H9 (cell line): ENCODE results near the gene KLK6. TPM values are rescaled to one million over a fixed set of nuclear protein-coding genes. Genes with fewer than 3 reads are reported as not detected.

Experiments used
- DNase-seq: peaks from one replicate; pipeline ENCODE4 v3.0.0-alpha.2; 2017
- H2AFZ ChIP-seq: one replicate; pipeline ENCODE4 v1.6.1; 2013; ENCODE audit warnings: mild to moderate bottlenecking, low read length, control low read depth, moderate library complexity
- H2AK5ac ChIP-seq: 2 replicates; pipeline ENCODE4 v1.6.1; 2013; ENCODE audit warnings: low read length, control low read depth, mixed read lengths; ENCODE audit not compliant: insufficient read length
- H2BK120ac ChIP-seq: one replicate; pipeline ENCODE4 v1.6.1; 2013; ENCODE audit warnings: low read depth, mild to moderate bottlenecking, low read length, control low read depth, inconsistent platforms; ENCODE audit not compliant: poor library complexity, severe bottlenecking
- H2BK12ac ChIP-seq: 2 replicates; pipeline ENCODE4 v1.6.1; 2013; ENCODE audit warnings: low read length, control low read depth, mixed read lengths, low read depth; ENCODE audit not compliant: insufficient read length
- H2BK15ac ChIP-seq: 2 replicates; pipeline ENCODE4 v1.6.1; 2013; ENCODE audit warnings: low read depth, low read length, control low read depth
- H2BK20ac ChIP-seq: one replicate; pipeline ENCODE4 v1.6.1; 2013; ENCODE audit warnings: low read depth, mild to moderate bottlenecking, low read length, control low read depth, inconsistent platforms; ENCODE audit not compliant: poor library complexity, severe bottlenecking
- H2BK5ac ChIP-seq: 2 replicates; pipeline ENCODE4 v1.6.1; 2013; ENCODE audit warnings: low read length, control low read depth, mixed read lengths; ENCODE audit not compliant: insufficient read length
- H3K14ac ChIP-seq: 2 replicates; pipeline ENCODE4 v1.6.1; 2013; ENCODE audit warnings: low read length, control low read depth; ENCODE audit not compliant: insufficient read depth
- H3K18ac ChIP-seq: 2 replicates; pipeline ENCODE4 v1.6.1; 2013; ENCODE audit warnings: low read depth, mild to moderate bottlenecking, mixed read lengths, low read length, control low read depth; ENCODE audit not compliant: insufficient read length
- H3K23ac ChIP-seq: 2 replicates; pipeline ENCODE4 v1.6.1; 2013; ENCODE audit warnings: low read length, control low read depth, mixed read lengths, low read depth; ENCODE audit not compliant: insufficient read length
- H3K23me2 ChIP-seq: 2 replicates; pipeline ENCODE4 v1.6.1; 2013; ENCODE audit warnings: low read depth, mild to moderate bottlenecking, mixed read lengths, low read length, control low read depth; ENCODE audit not compliant: insufficient read length, poor library complexity, severe bottlenecking
- H3K27ac ChIP-seq: 2 replicates; pipeline ENCODE4 v1.5.1; 2013; ENCODE audit warnings: low read length, control low read depth, mixed read lengths, low read depth; ENCODE audit not compliant: insufficient read length
- H3K27me3 ChIP-seq: 2 replicates; pipeline ENCODE4 v1.6.1; 2013; ENCODE audit warnings: low read length, control low read depth, inconsistent platforms; ENCODE audit not compliant: insufficient read depth
- H3K4ac ChIP-seq: 2 replicates; pipeline ENCODE4 v1.6.1; 2013; ENCODE audit warnings: low read depth, mild to moderate bottlenecking, control low read depth, inconsistent platforms, low read length, moderate library complexity
- H3K4me1 ChIP-seq: 2 replicates; pipeline ENCODE4 v1.6.1; 2013; ENCODE audit warnings: low read length, control low read depth, inconsistent platforms; ENCODE audit not compliant: insufficient read depth
- H3K4me2 ChIP-seq: 2 replicates; pipeline ENCODE4 v1.6.1; 2013; ENCODE audit warnings: low read length, control low read depth, mixed read lengths; ENCODE audit not compliant: insufficient read length, insufficient read depth
- H3K56ac ChIP-seq: 2 replicates; pipeline ENCODE4 v1.6.1; 2013; ENCODE audit warnings: low read depth, mild to moderate bottlenecking, mixed read lengths, low read length, control low read depth; ENCODE audit not compliant: insufficient read length
- H3K79me1 ChIP-seq: 2 replicates; pipeline ENCODE4 v1.6.1; 2013; ENCODE audit warnings: low read depth, mild to moderate bottlenecking, moderate library complexity, low read length, control low read depth, inconsistent platforms; ENCODE audit not compliant: insufficient read depth, poor library complexity, severe bottlenecking
- H3K79me2 ChIP-seq: 2 replicates; pipeline ENCODE4 v1.6.1; 2013; ENCODE audit warnings: low read length, control low read depth, inconsistent platforms; ENCODE audit not compliant: insufficient read depth
- H3K9ac ChIP-seq: 2 replicates; pipeline ENCODE4 v1.6.1; 2013; ENCODE audit warnings: low read length, control low read depth, mixed read lengths; ENCODE audit not compliant: insufficient read length; ENCODE audit errors: extremely low read depth
- H3K9me3 ChIP-seq: one replicate; pipeline ENCODE4 v1.6.1; 2013; ENCODE audit warnings: low read depth, low read length, inconsistent platforms; ENCODE audit not compliant: control insufficient read depth
- H3T11ph ChIP-seq: one replicate; pipeline ENCODE4 v1.6.1; 2013; ENCODE audit warnings: mild to moderate bottlenecking, low read length, control low read depth, inconsistent platforms
- H4K20me1 ChIP-seq: one replicate; pipeline ENCODE4 v1.6.1; 2013; ENCODE audit not compliant: control insufficient read depth, insufficient read length, insufficient read depth
- H4K5ac ChIP-seq: 2 replicates; pipeline ENCODE4 v1.6.1; 2013; ENCODE audit warnings: low read depth, mild to moderate bottlenecking, mixed read lengths, low read length, control low read depth; ENCODE audit not compliant: insufficient read length
- H4K8ac ChIP-seq: replicated peaks from 2 replicates; pipeline ENCODE4 v1.6.1; 2013; ENCODE audit warnings: low read length, control low read depth, mixed read lengths, low read depth; ENCODE audit not compliant: insufficient read length
- H4K91ac ChIP-seq: 2 replicates; pipeline ENCODE4 v1.6.1; 2013; ENCODE audit warnings: low read depth, mild to moderate bottlenecking, moderate library complexity, mixed read lengths, low read length, control low read depth; ENCODE audit not compliant: insufficient read length
- H3K27ac Mint-ChIP-seq, 3 experiments: 2 replicates in 2 of 3; 3 replicates in 1 of 3; pipeline ENCODE4 v1.8.0; 2020 to 2021; ENCODE audit warnings: mixed read lengths in 3 of 3, mild to moderate bottlenecking in 1 of 3, moderate library complexity in 1 of 3
- H3K27me3 Mint-ChIP-seq: 2 replicates; pipeline ENCODE4 v1.8.0; 2021; ENCODE audit warnings: low read depth, mild to moderate bottlenecking, moderate library complexity, mixed read lengths
- H3K36me3 Mint-ChIP-seq, 3 experiments: 2 replicates in 2 of 3; 3 replicates in 1 of 3; pipeline ENCODE4 v1.8.0; 2020 to 2021; ENCODE audit warnings: low read depth in 3 of 3, mixed read lengths in 3 of 3; ENCODE audit not compliant: insufficient read depth in 1 of 3
- H3K4me1 Mint-ChIP-seq, 2 experiments: 2 replicates each; pipeline ENCODE4 v1.8.0; 2020; ENCODE audit warnings: mixed read lengths in 2 of 2
- H3K4me3 Mint-ChIP-seq, 2 experiments: 2 replicates in 1 of 2; 3 replicates in 1 of 2; pipeline ENCODE4 v1.8.0; 2020 to 2021; ENCODE audit warnings: mild to moderate bottlenecking in 2 of 2, mixed read lengths in 2 of 2, moderate library complexity in 1 of 2
- H3K9me3 Mint-ChIP-seq, 2 experiments: 2 replicates in 1 of 2; 3 replicates in 1 of 2; pipeline ENCODE4 v1.8.0; 2020; ENCODE audit warnings: mild to moderate bottlenecking in 2 of 2, mixed read lengths in 2 of 2, moderate library complexity in 1 of 2
- CTCF ChIP-seq: fragments of 200-600 bp; sonication (generic); conservative IDR thresholded peaks from 3 replicates; pipeline ENCODE4 v1.8.0; 2021; ENCODE audit warnings: antibody characterized with exemption, mild to moderate bottlenecking
- WGBS: extraction: QIAGEN DNeasy Blood & Tissue Kit; methylation state at CpG from one replicate; pipeline ENCODE4 v1.1.7; 2013; ENCODE audit warnings: missing lambda C conversion rate, low lambda C conversion rate, mixed read lengths; ENCODE audit not compliant: insufficient read length; ENCODE audit errors: extremely low coverage; 5-methylcytosine and 5-hydroxymethylcytosine counted together
- total RNA-seq: library from RNA; stranded (reverse); gene quantifications from 2 replicates; pipeline ENCODE4 v1.2.1, GENCODE V29; 2021

The KLK6 gene
- total RNA-seq, 1 experiment from 2014 or later, result 2.6 TPM

DNA sequence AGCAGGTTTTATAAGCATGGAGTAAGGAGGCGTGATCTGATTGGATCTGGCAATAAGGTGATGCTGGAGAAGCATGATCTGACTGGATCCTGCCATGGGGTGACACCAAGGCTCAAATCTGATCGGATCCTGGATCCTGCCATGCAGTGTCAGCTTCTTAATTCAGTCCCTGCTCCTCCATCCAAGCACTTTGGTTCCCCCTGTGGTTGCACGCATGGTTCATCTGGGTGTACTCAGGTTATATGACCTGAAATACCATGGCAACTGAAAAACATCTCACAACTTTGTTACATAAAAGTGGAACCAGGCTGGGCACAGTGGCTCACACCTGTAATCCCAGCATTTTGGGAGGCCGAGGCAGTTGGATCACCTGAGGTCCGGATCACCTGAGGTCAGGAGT lies 40.6 kb downstream of the KLK6 start:
- Histone ChIP-seq H2AK5ac (no peak overlapping the region), H3K9me3 (no peaks in the 10 kb centered on the region), H4K20me1 (no peaks in the 10 kb centered on the region), H2BK5ac (no peak overlapping the region), H3K23ac (no peak overlapping the region), H4K91ac (no peak overlapping the region), H2AFZ (no peak overlapping the region), H3K56ac (no peak overlapping the region), H2BK120ac (no peak overlapping the region), H4K5ac (no peak overlapping the region), H3K79me1 (no peaks in the 10 kb centered on the region), H3T11ph (no peak overlapping the region), H3K4me1 (no peaks in the 10 kb centered on the region; the same call in 1 of the 2 replicates), H2BK15ac (no peak overlapping the region), H3K79me2 (no peaks in the 10 kb centered on the region), H3K9ac (no peak overlapping the region), H2BK12ac (no peak overlapping the region), H3K4ac (no peak overlapping the region), H3K23me2 (no peaks in the 10 kb centered on the region), H2BK20ac (no peak overlapping the region), H3K27ac (no peak overlapping the region), H3K18ac (no peak overlapping the region), H3K27me3 (no peaks in the 10 kb centered on the region), H4K8ac (no peak overlapping the region), H3K14ac (no peak overlapping the region), H3K4me2 (no peak overlapping the region)
- no peak overlapping the region for H3K27ac Mint-ChIP-seq
- no peak for DNase-seq
- H3K4me3 Mint-ChIP-seq, result no peak overlapping the region
- no peaks in the 10 kb centered on the region for H3K36me3 Mint-ChIP-seq
- peaks cover 0 to 2% of the 10 kb centered on the region in 2 experiments; a peak in 1 of 5 replicates for H3K9me3 Mint-ChIP-seq
- TF ChIP-seq CTCF, result no peak
- peaks cover 4 to 6% of the 10 kb centered on the region in 2 experiments for H3K4me1 Mint-ChIP-seq
- WGBS, result no CpG with 5 or more reads among the region's 5 CpGs
- H3K27me3 Mint-ChIP-seq, result peaks cover 46% of the 10 kb centered on the region
